ENCODE measurements around the gene NREP.

The NREP gene

GRCh38 chr5:111779260-111779921, 22.4 kb upstream of the NREP start:
- no peak for DNase-seq
- TF ChIP-seq POLR2A (IDR thresholded peaks at IDR 0.05; ENCODE audit: low read length) = no peak
- TF ChIP-seq GATA1 (IDR thresholded peaks at IDR 0.05; ENCODE audit: low read depth, low read length) = no peak

DNA sequence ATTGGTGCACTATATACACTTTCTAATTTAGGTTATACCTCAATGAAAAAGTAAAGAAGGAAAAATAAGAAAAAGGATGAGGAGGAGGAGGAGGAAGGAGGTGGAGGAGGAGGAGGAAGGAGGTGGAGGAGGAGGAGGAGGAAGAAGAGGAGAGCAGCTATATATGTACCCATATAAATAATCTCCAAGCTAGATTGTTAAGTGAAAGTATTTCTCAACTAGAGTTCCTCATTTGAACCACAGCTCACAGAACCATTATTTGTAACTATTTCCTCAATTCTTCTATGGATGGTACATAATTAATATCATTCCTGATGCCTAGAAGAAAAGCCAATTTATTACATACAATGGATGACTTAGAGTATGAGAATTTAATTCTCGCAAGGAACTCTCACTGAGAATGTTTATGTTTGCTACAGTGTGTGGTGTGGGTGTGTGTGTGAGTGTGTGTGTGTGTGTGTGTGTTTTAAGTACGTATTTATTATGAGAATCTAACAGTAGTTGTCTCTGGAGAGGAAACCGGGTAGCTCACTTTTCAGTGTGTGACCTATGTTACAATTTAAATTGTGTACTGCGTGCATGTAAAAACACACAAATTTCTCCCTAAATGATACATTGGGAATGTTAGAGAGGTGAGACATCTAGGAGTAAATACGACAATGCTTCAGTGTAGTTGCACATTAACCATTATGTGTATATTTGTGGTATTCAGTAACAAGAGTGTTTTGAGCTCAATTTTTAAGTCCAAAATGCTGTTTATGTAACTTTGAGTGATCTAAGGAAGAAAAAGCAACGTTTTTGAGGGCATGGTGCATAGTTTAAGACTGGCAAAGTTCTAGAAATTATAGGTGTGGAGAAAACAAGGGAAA, 20.2 kb upstream of the NREP start:
- DNase-seq = no peak
- TF ChIP-seq POLR2A (IDR thresholded peaks at IDR 0.05; ENCODE audit: low read length) = no peak
- no peak for TF ChIP-seq GATA1 (IDR thresholded peaks at IDR 0.05; ENCODE audit: low read depth, low read length)

DNA sequence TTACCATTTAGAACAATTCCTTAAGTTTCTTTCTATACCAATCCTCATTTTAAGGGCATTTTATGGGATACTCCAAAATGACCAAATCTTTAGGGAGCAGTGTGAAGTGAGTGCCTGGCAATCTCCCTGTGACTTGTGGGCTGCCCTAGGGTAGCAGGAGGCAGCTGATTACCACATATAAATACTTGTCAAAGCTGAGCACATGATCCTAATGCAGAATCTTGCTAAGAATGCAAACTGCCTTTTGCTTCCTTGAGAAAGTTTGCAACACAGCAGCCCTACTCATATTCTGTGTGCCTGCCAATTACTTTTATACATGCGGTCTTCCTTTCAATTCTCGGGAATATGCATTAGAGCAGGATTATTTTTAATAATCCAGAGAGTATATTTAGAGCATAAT, 18.2 kb upstream of the NREP start:
- no peak for TF ChIP-seq POLR2A (IDR thresholded peaks at IDR 0.05; ENCODE audit: low read length)
- TF ChIP-seq GATA1 (IDR thresholded peaks at IDR 0.05; ENCODE audit: low read depth, low read length) = no peak
- DNase-seq = peak in 1 of 2 experiments; percentile 7

DNA sequence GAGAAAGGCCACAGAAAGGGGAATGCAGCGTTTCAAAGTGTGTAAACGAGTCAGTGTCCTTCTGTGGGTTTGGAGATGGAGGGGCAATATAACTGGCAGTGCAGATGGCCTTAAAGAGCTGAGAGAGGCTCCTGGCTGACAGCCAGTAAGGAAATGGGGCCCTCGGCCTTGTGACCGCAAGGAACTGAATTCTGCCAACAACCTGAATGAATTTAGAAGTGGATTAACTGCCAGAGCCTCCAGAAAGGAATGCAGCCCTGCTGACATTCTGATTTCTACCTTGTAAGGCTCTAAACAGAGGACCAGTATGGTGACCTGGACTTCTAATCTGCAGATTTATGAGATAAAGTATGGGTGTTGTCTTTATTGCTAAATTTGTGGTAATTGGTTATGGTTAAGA, 17.5 kb upstream of the NREP start:
- DNase-seq = peak; percentile 33 to 53
- no peak for TF ChIP-seq POLR2A (IDR thresholded peaks at IDR 0.05; ENCODE audit: low read length)
- no peak for TF ChIP-seq GATA1 (IDR thresholded peaks at IDR 0.05; ENCODE audit: low read depth, low read length)

DNA sequence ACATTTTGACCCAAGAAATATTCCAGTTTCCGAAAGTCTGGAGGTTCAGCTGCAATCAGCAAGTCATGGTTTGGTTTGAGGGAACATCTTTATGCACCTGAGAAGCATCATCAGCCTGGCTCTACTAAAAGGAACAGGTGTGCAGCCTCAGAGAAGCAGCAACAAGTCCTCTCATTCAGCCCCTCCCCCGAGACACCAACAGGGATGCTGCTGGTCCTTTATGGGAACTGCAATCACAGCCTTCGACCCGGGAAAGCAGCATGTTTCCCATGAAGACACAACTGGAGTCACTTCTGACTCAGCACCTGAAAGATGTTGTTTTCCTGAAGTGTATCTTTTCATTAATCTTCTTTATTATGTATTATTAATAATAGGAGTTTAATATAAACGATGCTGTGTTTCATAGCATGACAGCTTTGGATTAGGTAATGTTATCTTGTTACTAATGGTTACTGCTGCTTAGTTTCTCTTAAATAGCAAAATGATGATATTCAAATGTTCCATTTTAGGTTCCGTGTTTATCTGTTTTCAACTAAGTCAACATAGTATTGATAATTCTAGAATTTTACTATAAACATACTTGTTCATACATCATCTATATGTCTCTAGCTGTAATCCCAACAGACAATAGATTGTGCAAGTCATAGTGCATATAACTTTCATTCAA, 15.6 kb upstream of the NREP start:
- TF ChIP-seq GATA1 (IDR thresholded peaks at IDR 0.05; ENCODE audit: low read depth, low read length) = no peak
- TF ChIP-seq POLR2A (IDR thresholded peaks at IDR 0.05; ENCODE audit: low read length) = no peak
- DNase-seq = no peak

DNA sequence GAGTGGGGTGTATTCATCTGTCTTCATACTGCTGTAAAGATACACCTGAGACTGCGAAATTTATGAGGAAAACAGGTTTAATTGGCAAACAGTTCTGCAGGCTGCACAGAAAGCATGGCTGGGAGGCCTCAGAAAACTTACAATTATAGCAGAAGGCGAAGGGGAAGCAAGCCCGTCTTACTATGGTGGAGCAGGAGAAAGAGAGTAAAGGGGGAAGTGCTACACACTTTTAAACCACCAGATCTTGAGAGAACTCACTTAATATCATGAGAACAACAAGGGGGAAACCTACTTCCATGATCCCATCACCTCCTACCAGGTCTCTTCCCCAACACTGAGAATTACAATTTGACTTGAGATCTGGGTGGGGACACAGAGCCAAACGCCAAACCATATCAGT, 12.5 kb upstream of the NREP start:
- DNase-seq = no peak
- TF ChIP-seq POLR2A (IDR thresholded peaks at IDR 0.05; ENCODE audit: low read length) (no peak), GATA1 (IDR thresholded peaks at IDR 0.05; ENCODE audit: low read depth, low read length) (no peak)

DNA sequence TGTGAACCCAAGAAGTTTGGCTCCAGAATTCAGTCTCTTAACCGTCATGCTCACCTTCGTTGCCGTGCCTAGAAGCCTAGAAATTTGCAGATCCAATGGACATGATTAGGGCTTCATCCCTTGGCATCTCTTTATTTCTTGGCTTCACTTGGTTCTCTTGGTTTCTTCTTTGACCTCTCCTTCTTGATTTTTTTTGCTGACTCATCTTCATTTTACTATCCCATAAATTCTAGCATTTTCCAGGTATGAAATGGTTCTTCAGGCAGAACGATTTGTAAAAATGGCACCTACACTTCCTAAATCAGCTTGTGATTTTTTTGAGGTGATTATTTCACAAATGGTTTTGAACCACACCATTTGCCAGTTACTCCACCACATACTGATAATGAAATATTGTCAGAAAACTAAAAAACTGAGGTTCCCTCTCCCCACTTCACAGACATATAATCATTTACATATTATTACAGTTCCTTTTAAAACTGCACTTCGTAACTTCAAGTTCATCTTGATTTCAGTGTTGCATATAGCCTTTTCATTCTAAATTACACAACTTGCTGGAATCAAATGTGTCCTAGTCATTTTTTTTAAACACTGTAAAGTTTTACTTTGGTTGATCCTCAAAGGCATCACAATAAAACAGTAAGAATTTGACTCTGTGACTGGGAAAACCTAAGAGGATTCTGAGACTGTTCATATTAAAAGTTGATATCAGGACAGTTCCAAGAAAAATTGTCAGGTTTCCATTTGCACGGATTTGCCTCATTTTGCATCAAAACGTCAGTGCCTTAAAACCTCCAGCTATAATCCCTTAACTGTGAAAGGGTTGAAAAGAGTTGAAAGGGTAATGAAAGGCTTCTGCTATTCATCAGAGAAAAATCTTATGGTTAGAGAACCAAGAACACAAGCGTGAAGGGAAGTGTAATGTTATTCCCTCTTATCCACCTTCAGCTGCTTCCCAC, 8.9 kb upstream of the NREP start:
- DNase-seq = no peak
- TF ChIP-seq POLR2A (IDR thresholded peaks at IDR 0.05; ENCODE audit: low read length) (no peak), GATA1 (IDR thresholded peaks at IDR 0.05; ENCODE audit: low read depth, low read length) (no peak)

DNA sequence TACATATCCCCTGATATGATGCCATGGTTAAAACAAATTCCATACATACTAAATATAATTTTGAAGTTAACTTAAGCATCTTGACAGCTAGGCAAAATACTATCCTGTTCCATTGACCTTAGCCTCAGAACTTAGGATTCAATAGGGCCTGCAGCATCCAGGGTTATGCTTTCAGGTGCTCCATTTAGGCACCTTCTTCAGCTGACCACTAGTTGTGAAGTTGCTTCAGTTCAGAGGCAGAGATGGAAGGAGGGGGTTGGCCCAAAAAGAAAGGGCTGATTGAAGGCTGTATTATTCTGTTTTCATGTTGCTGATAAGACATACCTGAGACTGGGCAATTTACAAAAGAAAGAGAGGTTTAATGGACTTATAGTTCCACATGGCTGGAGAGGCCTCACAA, 7.0 kb upstream of the NREP start:
- DNase-seq = no peak
- TF ChIP-seq POLR2A (IDR thresholded peaks at IDR 0.05; ENCODE audit: low read length) (no peak), GATA1 (IDR thresholded peaks at IDR 0.05; ENCODE audit: low read depth, low read length) (no peak)

GRCh38 chr5:111762895-111763294, 5.9 kb upstream of the NREP start:
- DNase-seq = no peak
- TF ChIP-seq POLR2A (IDR thresholded peaks at IDR 0.05; ENCODE audit: low read length) (no peak), GATA1 (IDR thresholded peaks at IDR 0.05; ENCODE audit: low read depth, low read length) (no peak)

DNA sequence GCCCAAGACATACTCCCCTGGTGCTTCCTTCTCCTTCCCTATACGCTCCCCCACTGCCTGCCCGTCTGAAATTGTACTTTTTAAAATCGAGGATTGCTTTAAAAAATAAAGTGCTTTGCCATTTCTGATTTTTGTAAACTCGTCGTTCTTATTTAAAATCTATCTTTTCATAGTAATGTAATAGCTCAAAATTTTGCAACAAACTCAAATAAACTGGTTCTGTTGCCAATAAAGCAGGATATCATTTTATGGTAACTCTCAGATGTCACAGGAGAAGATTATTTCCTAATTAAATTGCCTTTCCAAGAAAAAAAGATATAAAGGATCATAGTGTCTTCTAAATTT, 1.3 kb upstream of the NREP start:
- DNase-seq = no peak
- TF ChIP-seq GATA1 (IDR thresholded peaks at IDR 0.05; ENCODE audit: low read depth, low read length) = no peak
- TF ChIP-seq POLR2A (IDR thresholded peaks at IDR 0.05; ENCODE audit: low read length) = no peak

DNA sequence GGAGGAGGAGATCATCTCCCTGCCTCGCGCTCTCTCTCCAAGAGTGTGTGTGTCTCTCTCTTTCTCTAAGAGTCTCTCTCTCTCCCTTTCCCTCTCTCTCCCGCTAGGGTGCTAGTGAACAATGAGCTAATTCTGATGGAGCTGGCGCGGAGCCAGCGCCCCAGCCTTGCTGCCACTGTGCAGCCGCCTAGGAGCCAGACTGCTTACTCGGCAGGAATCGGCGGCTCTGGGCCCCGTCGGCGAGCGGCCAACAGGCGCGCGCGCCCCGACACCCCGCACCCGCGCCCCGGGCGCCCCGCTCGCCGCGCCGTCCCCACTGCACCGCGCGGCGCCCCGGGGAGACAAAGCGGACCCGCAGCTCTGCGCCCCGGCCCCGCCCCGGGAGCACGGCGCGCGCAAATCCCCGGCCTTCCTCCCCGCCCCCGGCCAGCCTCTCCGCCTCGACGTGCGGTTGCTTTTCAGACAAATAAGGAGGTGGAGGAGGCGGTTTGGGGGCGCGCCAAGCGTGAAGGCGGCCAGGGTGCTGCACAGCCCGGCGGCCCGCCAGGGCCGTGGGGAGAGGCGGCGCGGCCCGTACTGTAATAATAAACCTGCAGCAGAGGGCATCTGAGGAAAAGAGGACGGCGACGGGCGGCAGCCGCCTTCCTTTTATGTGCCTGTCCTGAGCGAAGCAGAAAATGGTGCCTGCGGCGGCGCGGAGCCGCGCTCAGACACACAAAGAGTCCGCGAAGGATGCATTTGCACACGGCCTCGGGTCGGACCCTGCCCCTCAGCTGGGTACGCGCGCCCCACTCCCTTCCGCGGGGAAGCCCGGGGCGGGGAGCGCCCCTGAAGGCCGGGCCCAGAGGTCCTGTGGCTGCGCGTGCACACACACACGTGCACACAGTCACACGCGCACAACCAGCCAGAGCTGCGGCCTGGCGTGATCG, 625 bp upstream of the NREP start:
- DNase-seq = peak; percentile 92 to 93
- TF ChIP-seq GATA1 (IDR thresholded peaks at IDR 0.05; ENCODE audit: low read depth, low read length) (no peak), POLR2A (IDR thresholded peaks at IDR 0.05; ENCODE audit: low read length) (peak; percentile 70)

GRCh38 chr5:111755942-111756381, 1.0 kb downstream of the NREP start:
- TF ChIP-seq GATA1 (IDR thresholded peaks at IDR 0.05; ENCODE audit: low read depth, low read length) (no peak), POLR2A (IDR thresholded peaks at IDR 0.05; ENCODE audit: low read length) (no peak)
- DNase-seq = peak; percentile 5 to 14

All from erythroblast (primary cell).